SKM-1 (cell line): ENCODE data around the gene MRPL44.

Experiments
- DNase-seq: peaks from one replicate; lab custom pipeline; 2025; ENCODE audit not compliant: unreplicated experiment; lab: John Stamatoyannopoulos, UW

The MRPL44 gene

GRCh38 chr2:223957092-223957851 lies at the start of gene MRPL44:
Gene MRPL44, plus strand, starts transcription at chr2:223957463. Its CDS starts 10 bp downstream, at chr2:223957473.
- peak; percentile 92 for DNase-seq

DNA sequence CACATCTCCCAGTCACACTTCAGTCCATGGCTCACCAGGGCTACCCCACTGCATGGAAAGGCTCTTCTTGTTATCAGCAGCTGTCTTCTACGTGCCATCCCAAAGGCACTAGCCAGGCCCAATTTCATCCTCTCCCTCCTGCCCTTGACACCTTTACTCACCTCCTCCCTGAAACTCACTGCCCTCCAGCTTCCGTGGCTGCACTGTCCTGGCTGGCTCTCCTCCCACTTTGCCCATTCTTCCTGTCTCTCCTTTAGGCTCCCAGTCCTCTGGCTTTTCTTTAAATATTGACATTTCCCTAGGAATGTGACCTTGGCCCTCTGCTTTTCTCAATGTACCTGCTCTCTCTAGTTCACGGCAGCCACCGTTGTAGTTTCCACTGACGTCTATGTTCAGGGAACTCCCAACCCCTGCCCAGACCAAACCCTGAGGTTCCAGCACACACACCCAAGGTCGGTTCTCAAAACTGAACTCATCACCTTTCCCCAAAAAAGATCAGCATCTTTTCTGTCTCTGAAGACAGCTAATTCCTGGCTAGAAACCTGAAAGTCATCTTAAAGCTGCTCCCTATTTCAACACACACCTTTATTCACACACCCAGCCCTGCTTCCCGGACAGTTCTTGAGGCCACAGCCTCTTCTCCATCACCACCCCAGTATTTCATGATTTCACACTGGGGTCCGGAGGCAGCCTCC lies 48.8 kb upstream of the MRPL44 start:
- DNase-seq: no peak

DNA sequence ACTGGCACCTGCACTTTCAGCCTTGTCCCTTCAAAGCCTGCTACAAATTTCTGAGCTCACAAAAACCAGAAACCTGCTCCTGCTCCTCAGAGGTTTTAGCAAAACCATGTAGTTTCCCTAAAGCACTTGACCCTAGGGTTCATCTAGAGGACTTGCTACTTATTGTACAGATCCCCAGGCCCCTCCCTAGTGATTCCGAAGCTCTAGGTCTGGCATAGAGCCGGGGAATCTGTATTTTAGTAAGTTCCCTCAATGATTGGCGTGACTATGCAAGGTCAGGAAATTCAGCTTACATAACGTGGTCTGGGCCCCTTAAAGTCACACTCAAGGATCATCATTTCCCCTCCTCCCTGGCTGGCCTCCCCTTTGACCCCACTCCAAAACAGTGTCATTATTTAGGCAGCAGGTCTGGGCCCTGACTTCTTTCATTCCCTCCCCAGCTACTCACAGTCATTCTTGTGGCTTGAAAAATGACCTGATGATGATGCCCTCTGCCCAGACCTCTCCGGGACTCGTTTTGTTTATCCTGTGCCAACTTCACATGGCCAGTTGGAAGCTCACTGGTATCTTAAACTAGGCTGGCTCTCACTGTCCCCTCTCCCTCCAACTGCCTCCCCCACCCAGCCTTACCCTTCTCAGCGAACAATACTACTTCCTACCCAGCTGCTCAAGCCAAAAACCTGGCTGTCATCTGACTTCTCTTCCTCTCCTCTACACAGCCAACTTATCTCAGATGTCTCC lies 48.1 kb upstream of the MRPL44 start:
- DNase-seq: no peak

DNA sequence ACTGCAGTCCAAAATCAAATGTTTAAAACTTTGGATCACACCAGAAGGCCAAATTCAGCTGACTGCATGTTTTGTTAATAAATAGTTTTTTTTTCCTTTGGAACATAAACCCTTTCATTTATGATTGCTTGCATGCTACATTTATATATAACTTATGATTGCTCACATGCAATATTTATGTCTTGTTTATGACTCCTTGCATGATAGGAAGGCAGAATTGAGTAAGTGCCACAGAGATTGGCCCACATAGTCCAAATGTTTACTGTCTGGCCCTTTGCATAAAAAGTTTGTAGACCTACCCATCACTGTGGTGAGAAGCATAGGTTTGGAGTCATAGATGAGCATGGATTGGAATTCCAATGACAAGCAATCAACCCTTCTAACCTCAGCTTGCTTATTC lies 42.9 kb upstream of the MRPL44 start:
- no peak for DNase-seq

DNA sequence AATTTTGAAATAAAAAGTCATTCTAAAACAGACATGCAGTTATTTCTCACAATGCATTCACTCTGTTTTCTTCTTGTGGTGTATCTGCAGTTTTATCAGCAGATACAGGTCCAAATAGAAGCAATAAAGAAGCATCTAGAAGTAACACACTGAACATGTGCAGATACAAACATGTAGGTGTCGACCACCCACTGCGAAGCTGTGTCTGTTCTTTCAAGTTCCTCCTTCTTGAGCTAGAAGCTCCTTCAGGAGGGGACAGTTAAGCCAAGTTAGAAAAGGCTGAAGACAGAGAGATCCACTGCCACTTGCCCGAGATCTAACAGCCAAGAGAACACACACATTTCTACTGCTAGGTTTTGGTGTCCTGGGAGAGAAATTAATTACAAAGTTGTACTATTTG lies 42.2 kb upstream of the MRPL44 start:
- no peak for DNase-seq

DNA sequence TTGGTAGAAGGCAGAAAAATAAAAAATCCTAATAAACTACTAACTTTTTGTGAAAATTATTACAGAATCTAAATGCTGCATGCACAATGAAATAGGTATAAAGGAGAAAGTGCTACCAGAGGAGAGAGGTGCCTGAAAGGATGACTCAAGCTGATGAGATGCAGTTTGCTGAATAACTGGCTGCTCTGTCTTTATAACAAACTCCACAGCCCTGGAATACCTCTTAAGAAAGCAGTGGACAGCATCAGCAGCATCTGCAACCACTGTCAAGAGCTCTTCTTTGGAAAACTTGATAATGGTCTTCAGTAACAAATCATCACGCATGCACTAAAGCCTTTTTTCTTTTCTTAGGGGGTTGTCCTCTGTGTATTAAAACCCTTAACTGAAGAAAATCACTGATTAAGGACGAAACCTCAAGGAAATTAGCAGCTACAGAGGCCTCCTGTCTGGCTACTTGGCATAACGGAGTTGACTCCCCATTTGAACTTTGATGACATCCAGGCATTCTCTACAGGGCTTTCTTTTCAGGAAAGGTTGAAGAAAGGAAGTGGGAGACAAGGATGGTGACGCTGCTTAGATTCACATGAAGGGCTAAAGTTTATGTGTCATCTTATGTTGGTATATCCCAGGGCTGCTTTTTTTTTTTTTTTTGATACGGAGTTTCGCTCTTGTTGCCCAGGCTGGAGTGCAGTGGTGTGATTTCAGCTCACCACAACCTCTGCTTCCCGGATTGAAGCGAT lies 40.9 kb upstream of the MRPL44 start:
- no peak for DNase-seq

- no peak for DNase-seq
These were observed 38.6 kb upstream of the MRPL44 start for GRCh38 chr2:223918671-223919134.

- DNase-seq: no peak
These were observed 37.2 kb upstream of the MRPL44 start for GRCh38 chr2:223920109-223920508.

DNA sequence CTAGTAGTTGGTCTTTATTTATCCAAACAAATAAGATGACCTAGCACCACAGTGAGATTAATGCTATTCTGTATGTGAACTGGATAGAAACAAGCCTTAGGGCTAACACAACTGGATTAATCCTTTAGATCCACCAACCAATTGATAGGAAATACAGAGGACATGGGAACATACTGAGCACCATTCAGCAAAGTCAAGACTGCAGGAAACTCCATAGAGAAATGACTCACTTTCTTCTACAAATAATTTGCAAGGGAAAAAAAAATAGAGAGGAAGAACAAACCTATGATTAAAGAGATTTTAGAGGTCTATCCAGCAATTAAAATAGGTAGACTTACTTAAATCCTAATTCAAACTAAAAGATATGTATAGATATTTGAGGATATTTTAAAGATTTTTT lies 36.1 kb upstream of the MRPL44 start:
- DNase-seq: no peak

GRCh38 chr2:223922308-223922707 lies 35.0 kb upstream of the MRPL44 start:
- DNase-seq: no peak

DNA sequence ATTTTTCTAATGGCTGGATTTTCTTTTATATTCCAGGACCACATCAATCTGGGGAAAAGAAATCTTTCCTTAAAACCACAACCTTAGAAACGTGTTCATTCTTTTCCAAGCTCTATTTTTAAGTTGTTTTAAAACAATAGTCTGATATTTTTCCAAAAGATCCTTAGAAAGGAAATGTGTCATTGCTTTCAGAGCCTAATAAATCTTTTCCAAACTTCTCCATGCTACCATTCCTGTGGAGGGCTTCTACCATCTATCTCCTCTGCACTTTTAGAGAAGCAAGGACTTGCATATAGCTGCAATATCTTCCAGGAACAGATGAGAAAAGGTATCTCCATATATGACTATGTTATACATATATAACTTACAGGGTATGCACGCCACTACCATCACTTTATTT lies 33.3 kb upstream of the MRPL44 start:
- DNase-seq: no peak

GRCh38 chr2:223925106-223925505 lies 32.2 kb upstream of the MRPL44 start:
- no peak for DNase-seq

DNA sequence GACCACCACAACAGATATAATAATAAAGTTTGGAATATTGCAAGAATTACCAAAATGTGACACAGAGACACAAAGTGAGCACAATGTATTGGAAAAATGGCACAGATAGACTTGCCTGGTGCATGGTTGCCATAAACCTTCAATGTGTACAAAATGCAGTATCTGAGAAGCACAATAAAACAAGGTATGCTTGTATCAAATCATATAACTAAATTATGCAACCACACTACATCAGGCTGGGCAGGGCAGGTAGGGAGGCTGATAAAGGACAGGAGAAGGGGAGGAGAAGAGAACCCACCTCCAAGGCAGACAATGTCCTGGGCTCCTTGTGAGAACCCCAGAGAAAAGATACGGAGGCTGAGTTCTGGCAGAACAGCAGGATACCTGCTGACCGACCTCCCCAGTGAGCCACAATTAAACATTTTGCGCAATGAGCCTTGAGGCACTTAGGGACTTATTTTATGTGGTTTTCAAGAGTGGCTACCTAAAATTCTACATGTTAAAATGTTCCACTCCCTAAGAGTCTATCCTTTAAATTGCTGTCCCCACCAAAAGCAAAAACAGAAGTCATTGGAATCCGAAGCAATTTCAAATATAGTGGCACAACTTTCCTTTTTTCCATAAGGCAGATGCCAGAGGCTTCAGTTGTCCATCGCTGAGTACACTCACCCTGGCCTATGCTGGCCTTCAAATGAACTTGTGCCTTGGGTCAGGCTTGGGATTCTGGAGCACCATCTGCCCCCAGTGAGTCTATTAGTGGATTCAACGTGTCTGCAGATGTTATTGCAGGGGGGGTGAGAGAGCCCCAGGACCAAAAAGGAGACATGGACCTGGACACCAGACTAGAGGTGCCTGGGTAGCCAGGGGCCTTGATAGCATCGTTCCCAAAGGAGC lies 28.9 kb upstream of the MRPL44 start:
- no peak for DNase-seq

- DNase-seq: no peak
These were observed 27.6 kb upstream of the MRPL44 start for GRCh38 chr2:223929571-223930102.

DNA sequence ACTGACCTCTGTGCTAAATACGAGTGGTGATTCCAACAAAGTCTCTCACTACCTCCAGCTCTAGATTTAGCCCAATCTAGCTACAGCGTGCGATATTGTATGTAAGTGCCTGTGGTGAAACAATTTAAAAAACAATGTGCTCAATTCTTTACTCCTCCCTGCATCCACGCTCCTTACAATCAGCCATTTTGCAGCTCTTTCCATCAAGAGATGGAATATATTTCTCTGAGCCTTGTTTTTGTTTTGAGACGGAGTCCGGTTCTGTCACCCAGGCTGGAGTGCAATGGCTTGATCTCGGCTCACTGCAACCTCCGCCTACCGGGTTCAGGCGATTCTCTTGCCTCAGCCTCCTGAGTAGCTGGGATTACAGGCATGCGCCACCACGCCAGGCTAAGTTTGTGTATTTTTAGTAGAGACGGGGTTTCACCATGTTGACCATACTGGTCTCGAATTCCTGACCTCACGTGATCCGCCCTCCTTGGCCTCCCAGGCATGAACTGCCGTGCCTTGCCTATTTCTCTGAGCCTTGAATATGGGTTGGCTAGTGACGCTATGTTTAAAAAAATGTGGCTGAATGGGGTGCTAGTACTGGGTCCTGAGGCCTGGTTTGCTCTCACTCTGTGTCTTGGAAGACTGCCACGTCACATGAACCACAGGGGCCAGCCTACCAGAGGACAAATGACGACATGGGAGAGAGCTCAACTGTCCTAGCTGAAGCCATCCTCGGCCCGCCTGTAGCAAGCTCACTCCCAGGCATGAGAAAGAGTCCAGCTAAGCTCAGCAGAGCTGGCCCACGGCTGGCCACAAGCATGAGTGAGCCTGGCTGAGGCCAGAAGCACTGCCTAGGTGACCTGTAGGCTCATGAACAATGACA lies 26.9 kb upstream of the MRPL44 start:
- DNase-seq: no peak

DNA sequence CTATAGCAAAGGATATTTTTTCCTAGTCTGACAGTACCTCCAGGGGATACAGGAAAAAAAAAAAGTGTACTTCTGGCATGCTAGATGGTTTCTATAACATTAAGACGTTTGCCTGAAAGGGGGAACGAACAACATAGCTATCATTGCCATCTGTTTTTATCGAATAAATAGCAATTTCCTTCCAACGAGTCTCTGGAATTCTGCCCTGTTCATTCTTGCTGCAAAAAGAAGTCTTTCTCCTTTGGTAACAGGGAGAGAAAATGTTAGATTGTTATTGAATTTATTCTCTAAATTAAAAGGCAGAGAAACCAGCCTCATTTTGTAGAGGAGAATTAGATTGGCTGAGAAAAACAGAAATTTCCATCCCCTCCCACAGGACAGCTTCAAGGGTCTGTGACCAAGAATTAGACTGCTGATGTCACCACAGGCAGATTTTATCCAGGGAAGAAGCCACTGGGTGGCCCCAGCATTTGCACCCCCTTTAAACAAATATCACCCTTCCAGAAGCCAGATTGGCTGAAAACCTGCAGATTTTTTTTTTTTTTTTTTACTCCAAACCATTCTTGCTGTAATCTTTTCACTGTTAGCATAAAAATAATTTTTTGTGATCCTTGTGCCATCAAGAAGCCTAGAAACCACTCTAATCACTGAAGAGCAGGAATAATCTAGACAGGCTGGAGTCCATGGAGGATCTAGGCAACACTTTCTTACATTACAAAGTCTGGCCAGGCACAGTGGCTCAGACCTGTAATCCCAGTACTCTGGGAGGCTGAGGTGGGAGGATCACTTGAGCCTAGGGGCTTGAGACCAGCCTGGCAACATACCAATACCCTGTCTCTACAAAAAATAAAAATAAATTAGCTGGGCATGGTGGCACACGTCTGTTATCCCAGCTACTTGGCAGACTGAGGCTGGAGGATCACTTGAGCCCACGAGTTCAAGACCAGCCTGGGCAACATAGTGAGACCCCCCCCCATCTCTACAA lies 24.2 kb upstream of the MRPL44 start:
- no peak for DNase-seq

- DNase-seq: no peak
These were observed 22.4 kb upstream of the MRPL44 start for GRCh38 chr2:223934870-223935269.
